ENCODE results near the gene BORCS8. TPM values are rescaled to one million over a fixed set of nuclear protein-coding genes. Genes with fewer than 3 reads are reported as not detected.

Gene BORCS8
- total RNA-seq, 1 experiment from 2014 or later: 37.7 TPM

DNA sequence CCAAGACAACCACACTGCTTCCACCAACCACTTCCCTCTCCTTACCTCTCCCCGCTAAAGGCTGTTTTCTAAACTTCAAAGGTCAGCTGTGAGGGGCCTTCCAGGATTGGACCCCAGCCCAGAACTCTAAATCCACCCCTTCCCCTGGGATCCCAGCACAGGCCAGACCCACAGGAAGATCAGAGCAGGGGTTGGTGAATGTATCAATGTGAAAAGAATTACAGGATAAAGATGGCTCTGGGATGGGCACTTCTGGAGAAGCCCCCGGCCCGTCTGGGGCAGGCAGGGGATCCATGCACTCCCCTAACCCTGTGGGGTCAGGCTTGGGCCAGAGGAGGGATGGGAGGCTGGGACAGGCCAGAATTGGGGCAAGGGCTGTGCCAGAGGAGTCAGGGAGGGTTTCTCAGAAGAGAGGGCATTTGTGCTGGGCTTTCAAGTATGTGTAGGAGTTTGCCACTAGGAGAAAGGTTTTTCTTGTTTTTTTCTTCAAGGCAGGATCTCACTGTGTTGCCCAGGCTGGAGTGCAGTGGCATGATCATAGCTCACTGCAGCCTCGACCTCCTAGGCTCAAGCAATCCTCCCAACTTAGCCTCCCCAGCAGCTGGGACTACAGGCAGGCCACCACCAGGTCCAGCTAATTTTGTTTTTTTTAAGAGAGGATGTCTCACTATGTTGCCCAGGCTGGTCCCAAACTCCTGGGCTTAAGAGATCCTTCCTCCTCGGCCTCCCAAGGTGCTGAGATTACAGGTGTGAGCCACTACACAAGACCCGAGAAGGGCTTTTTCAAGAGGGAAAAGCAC, 20.9 kb downstream of the BORCS8 start:
- Mint-ChIP-seq H3K27me3 (ENCODE audit: insufficient read depth, unreplicated experiment) (peaks cover 3% of the 10 kb centered on the region), H3K4me3 (ENCODE audit: unreplicated experiment) (no peak overlapping the region), H3K4me1 (ENCODE audit: low read depth, unreplicated experiment) (peaks cover 21% of the 10 kb centered on the region), H3K9me3 (ENCODE audit: unreplicated experiment) (no peaks in the 10 kb centered on the region), H3K36me3 (ENCODE audit: insufficient read depth, unreplicated experiment) (peaks cover 12% of the 10 kb centered on the region), H3K27ac (ENCODE audit: unreplicated experiment) (no peak overlapping the region)
- Histone ChIP-seq H3K36me3 (ENCODE audit: control insufficient read depth, insufficient read depth, low read length) (no peaks in the 10 kb centered on the region), H3K27me3 (replicated peaks; ENCODE audit: control insufficient read depth, insufficient read depth, low read length) (no peaks in the 10 kb centered on the region), H3K9me3 (no peaks in the 10 kb centered on the region), H3K4me3 (ENCODE audit: low read depth, low read length) (no peak overlapping the region), H3K4me1 (no peaks in the 10 kb centered on the region; the same call in 1 of the 2 replicates)
- no TSS peak for BruUV-seq (replicated peaks)
- intact Hi-C loops (cut with micrococcal nuclease; ENCODE audit: unreplicated experiment): loop anchor here (5.0 kb wide), 1 partner anchor 34 kb away; the partner anchor contains the start of gene TMEM161A
- CTCF ChIA-PET: no interaction called here
- POLR2A ChIA-PET: no interaction called here
- no peak for DNase-seq
- no peak for TF ChIP-seq CTCF (IDR thresholded peaks at IDR 0.05; ENCODE audit: insufficient read depth in 1 of 2, low read depth in 1 of 2, low read length in 1 of 2, severe bottlenecking in 1 of 2, unreplicated experiment in 1 of 2)

DNA sequence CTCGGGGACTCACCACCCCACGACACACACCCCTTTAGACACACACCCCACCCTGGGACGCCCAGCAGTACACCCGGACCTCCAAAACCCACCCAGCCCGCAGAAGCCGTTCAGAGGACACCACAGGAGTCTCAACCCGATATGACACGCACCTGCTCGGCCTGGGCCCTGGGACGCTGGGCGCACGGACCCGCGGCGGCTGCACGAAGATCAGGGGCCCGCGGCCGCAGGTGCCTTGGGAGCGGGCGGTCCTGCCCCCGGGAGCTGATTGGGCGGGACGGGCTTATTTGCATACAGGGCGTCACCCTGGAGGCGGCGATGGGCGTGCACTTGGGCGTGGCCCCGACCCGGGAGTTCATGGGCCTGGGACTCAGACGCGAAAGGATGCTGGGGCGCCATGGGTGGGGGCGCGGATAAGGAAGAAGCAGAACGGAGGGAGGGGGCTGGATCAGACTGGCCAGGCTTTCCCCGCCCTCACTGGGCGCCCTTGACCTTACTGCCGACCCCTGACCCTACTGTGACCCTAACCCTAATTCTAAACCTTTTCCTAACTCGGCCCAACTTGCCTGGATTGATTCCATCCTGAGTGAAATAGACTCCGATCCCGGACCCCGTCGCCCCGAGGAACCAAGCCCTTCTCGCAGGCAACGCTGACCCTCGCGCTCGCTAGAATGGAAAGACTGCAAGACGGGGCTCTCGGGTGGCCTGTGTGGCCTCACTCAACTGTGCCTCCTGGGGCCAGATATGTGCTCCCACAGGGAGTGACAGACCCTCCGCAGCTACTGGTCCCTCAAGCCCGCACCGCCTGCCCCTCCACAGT, 21.7 kb downstream of the BORCS8 start, which contains the start of gene MEF2B:
Gene MEF2B, minus strand, starts transcription at position 211 of the 820 bp plus-strand sequence. CDS start 19,528 bp downstream, outside the sequence.
- peaks cover 12% of the 10 kb centered on the region for H3K36me3 Mint-ChIP-seq (ENCODE audit: insufficient read depth, unreplicated experiment)
- DNase-seq: peak; percentile 88 to 91
- Histone ChIP-seq H3K4me1 (no peaks in the 10 kb centered on the region; the same call in 1 of the 2 replicates), H3K9me3 (no peaks in the 10 kb centered on the region), H3K4me3 (ENCODE audit: low read depth, low read length) (peak within 1 kb of the TSS; percentile 27), H3K27me3 (replicated peaks; ENCODE audit: control insufficient read depth, insufficient read depth, low read length) (no peaks in the 10 kb centered on the region), H3K36me3 (ENCODE audit: control insufficient read depth, insufficient read depth, low read length) (no peaks in the 10 kb centered on the region)
- peak within 1 kb of the TSS; percentile 59 for H3K4me3 Mint-ChIP-seq (ENCODE audit: unreplicated experiment)
- intact Hi-C loops (cut with micrococcal nuclease; ENCODE audit: unreplicated experiment): loop anchor here (5.0 kb wide), 1 partner anchor 33 kb away; the partner anchor contains the start of gene TMEM161A
- no peak within 1 kb of the TSS for H3K27ac Mint-ChIP-seq (ENCODE audit: unreplicated experiment)
- BruUV-seq (replicated peaks): no TSS peak
- no peak for TF ChIP-seq CTCF (IDR thresholded peaks at IDR 0.05; ENCODE audit: insufficient read depth in 1 of 2, low read depth in 1 of 2, low read length in 1 of 2, severe bottlenecking in 1 of 2, unreplicated experiment in 1 of 2)
- H3K27me3 Mint-ChIP-seq (ENCODE audit: insufficient read depth, unreplicated experiment): peaks cover 3% of the 10 kb centered on the region
- peaks cover 21% of the 10 kb centered on the region for H3K4me1 Mint-ChIP-seq (ENCODE audit: low read depth, unreplicated experiment)
- ChIA-PET CTCF (interaction anchor here (0.9 kb wide), 1 partner anchor 175 kb away, joined by 3 read pairs; no protein-coding TSS in a partner anchor), POLR2A (no interaction called here)
- H3K9me3 Mint-ChIP-seq (ENCODE audit: unreplicated experiment): no peaks in the 10 kb centered on the region
